Superior temporal gyrus (tissue), 1 donor: Measurements from ENCODE around the gene KLHL6.

Source experiments
- DNase-seq: peaks from one replicate; pipeline ENCODE4 v3.0.0-alpha.2; 2016; ENCODE audit errors: extremely low spot score

The KLHL6 gene

GRCh38 chr3:183564046-183564445 is 8.5 kb upstream of the KLHL6 start:
- DNase-seq, result no peak

GRCh38 chr3:183563536-183563874 is 8.0 kb upstream of the KLHL6 start:
- DNase-seq, result no peak

- DNase-seq, result no peak
Observed at GRCh38 chr3:183560607-183561006, 5.1 kb upstream of the KLHL6 start.

- no peak for DNase-seq
Observed at GRCh38 chr3:183558495-183558894, 3.0 kb upstream of the KLHL6 start.

- no peak for DNase-seq
Observed at GRCh38 chr3:183556722-183557121, 1.2 kb upstream of the KLHL6 start.

GRCh38 chr3:183554377-183554776 is 1.1 kb downstream of the KLHL6 start:
- DNase-seq, result no peak

GRCh38 chr3:183553334-183554026 is 2.0 kb downstream of the KLHL6 start:
- DNase-seq, result no peak

GRCh38 chr3:183551930-183552329 is 3.6 kb downstream of the KLHL6 start:
- no peak for DNase-seq

GRCh38 chr3:183548262-183548769 is 7.2 kb downstream of the KLHL6 start:
- DNase-seq, result no peak

GRCh38 chr3:183546625-183547024 is 8.9 kb downstream of the KLHL6 start:
- no peak for DNase-seq

GRCh38 chr3:183545708-183546107 is 9.8 kb downstream of the KLHL6 start:
- no peak for DNase-seq

- DNase-seq, result no peak
Observed at GRCh38 chr3:183542355-183542754, 13.2 kb downstream of the KLHL6 start.

GRCh38 chr3:183541738-183542137 is 13.8 kb downstream of the KLHL6 start:
- no peak for DNase-seq

- DNase-seq, result no peak
Observed at GRCh38 chr3:183541235-183541655, 14.3 kb downstream of the KLHL6 start.

- DNase-seq, result no peak
Observed at GRCh38 chr3:183540501-183541234, 14.8 kb downstream of the KLHL6 start.

- no peak for DNase-seq
Observed at GRCh38 chr3:183539811-183540210, 15.7 kb downstream of the KLHL6 start.

GRCh38 chr3:183538486-183538885 is 17.0 kb downstream of the KLHL6 start:
- no peak for DNase-seq

GRCh38 chr3:183537295-183537730 is 18.2 kb downstream of the KLHL6 start:
- DNase-seq, result no peak

- DNase-seq, result no peak
Observed at GRCh38 chr3:183536238-183536880, 19.1 kb downstream of the KLHL6 start.

GRCh38 chr3:183534249-183534648 is 21.3 kb downstream of the KLHL6 start:
- DNase-seq, result no peak

GRCh38 chr3:183533412-183534132 is 21.9 kb downstream of the KLHL6 start:
- no peak for DNase-seq
